ENCODE data around the gene GPR157. TPM values are rescaled to one million over a fixed set of nuclear protein-coding genes. Genes with fewer than 3 reads are reported as not detected.

The GPR157 gene
- total and polyA plus RNA-seq, 2 experiments from 2014 or later, result 1.7 to 2.7 TPM

DNA sequence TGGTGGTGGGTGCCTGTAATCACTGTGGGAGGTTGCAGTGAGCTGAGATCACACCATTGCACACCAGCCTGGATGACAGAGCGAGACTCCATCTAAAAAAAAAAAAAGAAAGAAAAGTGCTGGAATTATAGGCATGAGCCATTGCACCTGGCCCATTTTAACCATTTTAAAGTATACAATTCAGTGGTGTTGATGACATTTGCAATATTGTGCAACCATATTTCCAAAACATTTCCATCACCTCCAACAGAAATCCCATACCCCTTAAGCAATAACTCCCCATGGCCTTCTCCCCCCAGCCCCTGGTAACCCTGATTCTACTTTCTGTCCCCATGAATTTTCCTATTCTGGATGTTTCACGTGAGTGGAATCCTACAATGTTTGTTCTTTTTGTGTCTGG is 11.0 kb upstream of the GPR157 start:
- Histone ChIP-seq H3K9ac (no peak overlapping the region), H3K9me2 (ENCODE audit: insufficient read depth) (no peaks in the 10 kb centered on the region), H3K4me3 (no peak overlapping the region), H3K27ac (no peak overlapping the region), H3K4me1 (ENCODE audit: insufficient read depth) (peaks cover 5% of the 10 kb centered on the region), H3K9me3 (ENCODE audit: low read depth) (no peaks in the 10 kb centered on the region), H3K79me2 (ENCODE audit: insufficient read depth) (no peaks in the 10 kb centered on the region), H3K36me3 (ENCODE audit: low read depth) (no peaks in the 10 kb centered on the region), H3F3A (ENCODE audit: insufficient read depth) (peaks cover 11% of the 10 kb centered on the region), H4K20me1 (ENCODE audit: insufficient read depth) (no peaks in the 10 kb centered on the region), H3K4me2 (ENCODE audit: unreplicated experiment) (no peak overlapping the region), H3K27me3 (replicated peaks; ENCODE audit: insufficient read depth) (no peaks in the 10 kb centered on the region), H2AFZ (no peak overlapping the region)
- DNase-seq, result no peak
- TF ChIP-seq EZH2 (IDR thresholded peaks at IDR 0.05; ENCODE audit: insufficient read depth, poor library complexity, severe bottlenecking), result no peak
- TF ChIP-seq EZH2phosphoT487 (IDR thresholded peaks at IDR 0.05; ENCODE audit: insufficient read depth, low read depth), result no peak
- WGBS, 2 experiments (ENCODE audit: low coverage in 1 of 2, low lambda C conversion rate in 2 of 2, missing lambda C conversion rate in 2 of 2), result 93 to 97% methylated on average over 2 of the region's 2 CpGs
- in situ Hi-C loops (cut with MboI), result no loop called here

DNA sequence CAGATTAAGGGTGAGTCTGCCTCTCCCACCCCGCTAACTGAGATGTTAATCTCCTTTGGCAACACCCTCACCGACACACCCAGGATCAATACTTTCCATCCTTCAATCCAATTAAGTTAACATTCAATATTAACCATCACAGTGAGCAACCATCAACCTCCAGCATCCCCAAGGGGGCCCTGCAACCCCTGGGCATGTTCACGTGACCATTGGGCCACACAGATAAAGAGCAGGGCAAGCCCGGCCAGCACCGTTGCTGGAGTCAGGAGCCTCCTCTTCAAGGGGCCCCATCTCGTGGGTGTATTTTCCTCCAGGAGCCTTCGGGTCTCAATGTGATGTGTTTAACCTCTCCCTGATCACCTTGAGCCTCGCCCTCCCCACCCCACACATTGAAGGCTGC is 8.0 kb upstream of the GPR157 start:
- Histone ChIP-seq H3K9ac (no peak overlapping the region), H3K4me3 (no peak overlapping the region), H3K36me3 (ENCODE audit: low read depth) (no peaks in the 10 kb centered on the region), H3K27me3 (replicated peaks; ENCODE audit: insufficient read depth) (no peaks in the 10 kb centered on the region), H2AFZ (no peak overlapping the region), H3K79me2 (ENCODE audit: insufficient read depth) (no peaks in the 10 kb centered on the region), H3K4me2 (ENCODE audit: unreplicated experiment) (no peak overlapping the region), H3K9me2 (ENCODE audit: insufficient read depth) (no peaks in the 10 kb centered on the region), H4K20me1 (ENCODE audit: insufficient read depth) (no peaks in the 10 kb centered on the region), H3K9me3 (ENCODE audit: low read depth) (no peaks in the 10 kb centered on the region), H3K4me1 (ENCODE audit: insufficient read depth) (no peaks in the 10 kb centered on the region), H3K27ac (no peak overlapping the region), H3F3A (ENCODE audit: insufficient read depth) (no peaks in the 10 kb centered on the region)
- WGBS, 2 experiments (ENCODE audit: low coverage in 1 of 2, low lambda C conversion rate in 2 of 2, missing lambda C conversion rate in 2 of 2), result 77 to 85% methylated on average over 7 to 8 of the region's 8 CpGs
- TF ChIP-seq EZH2 (IDR thresholded peaks at IDR 0.05; ENCODE audit: insufficient read depth, poor library complexity, severe bottlenecking) (no peak), EZH2phosphoT487 (IDR thresholded peaks at IDR 0.05; ENCODE audit: insufficient read depth, low read depth) (no peak)
- no peak for DNase-seq
- in situ Hi-C loops (cut with MboI), result no loop called here

DNA sequence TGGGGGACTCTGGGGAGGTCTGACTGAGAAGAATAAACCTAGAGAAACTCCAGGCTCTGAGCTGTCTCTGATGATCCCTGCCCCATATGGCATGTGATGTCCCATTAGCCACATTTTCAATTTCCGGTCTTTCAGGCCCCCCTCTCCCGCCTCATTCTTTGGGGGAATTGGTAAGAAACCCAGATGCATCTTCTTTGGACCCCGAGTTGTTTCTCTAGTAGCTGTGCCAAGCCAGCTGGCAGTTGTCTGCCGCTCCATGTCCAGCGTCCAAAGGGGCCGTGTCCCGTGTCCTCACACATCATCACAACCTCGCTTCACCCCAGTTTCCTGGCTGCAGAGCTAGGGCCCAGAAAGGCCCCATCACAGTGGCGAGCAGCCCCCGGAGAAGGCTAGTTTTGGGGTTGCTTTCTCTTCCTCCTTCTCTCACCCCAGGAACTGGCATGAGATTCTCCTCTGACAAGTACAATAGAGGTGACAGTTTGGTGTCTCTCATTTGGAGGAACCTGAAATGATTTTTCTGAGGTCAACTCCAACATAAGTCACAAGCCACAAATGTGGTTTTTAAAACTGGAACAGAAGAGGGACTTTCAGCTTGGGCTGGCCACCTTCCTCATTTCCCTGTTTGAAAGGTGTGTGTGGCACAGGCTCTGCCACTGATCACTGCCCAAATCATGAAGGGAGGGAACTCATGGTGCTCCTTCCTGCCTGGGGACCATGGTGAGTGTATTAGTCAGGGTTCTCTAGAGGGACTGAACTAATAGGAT is 6.4 kb upstream of the GPR157 start:
- no peaks in the 10 kb centered on the region for H3K9me2 ChIP-seq (ENCODE audit: insufficient read depth)
- WGBS, 2 experiments (ENCODE audit: low coverage in 1 of 2, low lambda C conversion rate in 2 of 2, missing lambda C conversion rate in 2 of 2), result 41 to 42% methylated on average over 10 of the region's 10 CpGs
- TF ChIP-seq EZH2 (IDR thresholded peaks at IDR 0.05; ENCODE audit: insufficient read depth, poor library complexity, severe bottlenecking) (no peak), EZH2phosphoT487 (IDR thresholded peaks at IDR 0.05; ENCODE audit: insufficient read depth, low read depth) (no peak)
- H3K9me3 ChIP-seq (ENCODE audit: low read depth), result no peaks in the 10 kb centered on the region
- no peak overlapping the region for H3K4me2 ChIP-seq (ENCODE audit: unreplicated experiment)
- no peak overlapping the region for H3K27ac ChIP-seq
- no peaks in the 10 kb centered on the region for H3K79me2 ChIP-seq (ENCODE audit: insufficient read depth)
- in situ Hi-C loops (cut with MboI), result no loop called here
- H2AFZ ChIP-seq, result no peak overlapping the region
- no peak overlapping the region for H3K9ac ChIP-seq
- DNase-seq, result no peak
- H3K4me3 ChIP-seq, result no peak overlapping the region
- peaks cover 6% of the 10 kb centered on the region for H3F3A ChIP-seq (ENCODE audit: insufficient read depth)
- no peaks in the 10 kb centered on the region for H4K20me1 ChIP-seq (ENCODE audit: insufficient read depth)
- H3K27me3 ChIP-seq (replicated peaks; ENCODE audit: insufficient read depth), result no peaks in the 10 kb centered on the region
- no peaks in the 10 kb centered on the region for H3K36me3 ChIP-seq (ENCODE audit: low read depth)
- H3K4me1 ChIP-seq (ENCODE audit: insufficient read depth), result no peaks in the 10 kb centered on the region

DNA sequence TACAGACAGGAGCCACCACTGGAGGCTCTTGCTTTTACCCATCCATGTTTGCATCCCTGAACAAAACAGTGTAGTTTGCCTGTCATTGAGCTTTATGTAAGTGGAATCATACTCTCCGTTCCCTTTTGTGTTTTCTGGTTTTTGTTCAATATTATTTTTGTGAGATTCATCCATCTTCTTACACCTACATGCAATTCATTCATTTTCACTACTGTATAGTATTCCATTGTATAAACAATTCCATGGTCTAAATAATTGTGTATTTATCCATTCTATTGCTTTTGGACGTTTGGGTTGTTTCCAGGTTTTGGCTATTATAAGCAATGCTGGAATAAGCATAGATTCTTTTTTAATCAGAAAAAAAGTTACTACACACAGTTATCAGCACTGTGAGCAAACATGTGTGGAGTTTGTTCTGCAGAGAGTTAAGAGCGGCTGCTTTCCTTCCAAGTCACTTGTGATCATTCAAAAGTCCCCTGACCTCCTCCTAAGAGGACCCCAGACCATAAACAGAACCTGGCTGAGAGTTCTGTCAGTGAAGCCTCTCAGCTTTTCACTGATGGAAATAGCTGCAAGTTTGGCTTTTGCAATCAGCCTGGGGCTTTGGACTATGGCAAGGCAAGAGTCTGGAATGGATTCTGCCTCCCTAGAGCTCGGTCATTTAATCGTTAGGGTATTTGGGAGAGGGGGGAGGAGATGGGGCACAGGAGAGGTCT is 5.1 kb upstream of the GPR157 start:
- Histone ChIP-seq H3K27me3 (replicated peaks; ENCODE audit: insufficient read depth) (no peaks in the 10 kb centered on the region), H3K9me3 (ENCODE audit: low read depth) (no peaks in the 10 kb centered on the region), H3K9ac (no peak overlapping the region), H4K20me1 (ENCODE audit: insufficient read depth) (no peaks in the 10 kb centered on the region), H3K79me2 (ENCODE audit: insufficient read depth) (no peaks in the 10 kb centered on the region), H3F3A (ENCODE audit: insufficient read depth) (peaks cover 14% of the 10 kb centered on the region), H3K27ac (no peak overlapping the region), H3K4me3 (no peak overlapping the region), H3K9me2 (ENCODE audit: insufficient read depth) (no peaks in the 10 kb centered on the region), H3K4me2 (ENCODE audit: unreplicated experiment) (no peak overlapping the region), H3K36me3 (ENCODE audit: low read depth) (no peaks in the 10 kb centered on the region), H2AFZ (no peak overlapping the region), H3K4me1 (ENCODE audit: insufficient read depth) (no peaks in the 10 kb centered on the region)
- TF ChIP-seq EZH2 (IDR thresholded peaks at IDR 0.05; ENCODE audit: insufficient read depth, poor library complexity, severe bottlenecking) (no peak), EZH2phosphoT487 (IDR thresholded peaks at IDR 0.05; ENCODE audit: insufficient read depth, low read depth) (no peak)
- 45 to 49% methylated on average over 5 of the region's 5 CpGs for WGBS, 2 experiments (ENCODE audit: low coverage in 1 of 2, low lambda C conversion rate in 2 of 2, missing lambda C conversion rate in 2 of 2)
- DNase-seq, result no peak
- in situ Hi-C loops (cut with MboI), result no loop called here
